Astrocyte (in vitro differentiated cells and primary cell): ENCODE measurements around the gene MICAL3. TPM values are rescaled to one million over a fixed set of nuclear protein-coding genes. Genes with fewer than 3 reads are reported as not detected.

Source experiments
- DNase-seq: peaks from one replicate; pipeline ENCODE4 v3.0.0-alpha.2; 2010; ENCODE audit warnings: low read depth
- FAIRE-seq: peaks from 2 replicates; lab custom pipeline; 2011; peaks lifted over from hg19 to GRCh38; lab: Jason Lieb, UNC
- H2AFZ ChIP-seq: 2 replicates; pipeline ENCODE4 v1.6.0; 2012; ENCODE audit warnings: low read depth, low read length, inconsistent platforms
- H3K27ac ChIP-seq: 2 replicates; pipeline ENCODE4 v1.5.1; 2011; ENCODE audit warnings: low read depth, low read length, inconsistent platforms
- H3K27me3 ChIP-seq: 2 replicates; pipeline ENCODE4 v1.6.0; 2011; ENCODE audit warnings: low read length, inconsistent platforms; ENCODE audit not compliant: insufficient read depth
- H3K36me3 ChIP-seq: 2 replicates; pipeline ENCODE4 v1.5.1; 2011; ENCODE audit warnings: low read length, inconsistent platforms; ENCODE audit not compliant: insufficient read depth
- H3K4me1 ChIP-seq: 2 replicates; pipeline ENCODE4 v1.5.1; 2011; ENCODE audit warnings: low read length, inconsistent platforms; ENCODE audit not compliant: insufficient read depth
- H3K4me2 ChIP-seq: 2 replicates; pipeline ENCODE4 v1.6.0; 2012; ENCODE audit warnings: low read length, inconsistent platforms
- H3K4me3 ChIP-seq: 2 replicates; pipeline ENCODE4 v1.5.1; 2011; ENCODE audit warnings: low read depth, mild to moderate bottlenecking, low read length, inconsistent platforms; ENCODE audit not compliant: insufficient read depth
- H3K79me2 ChIP-seq: 2 replicates; pipeline ENCODE4 v1.6.0; 2012; ENCODE audit warnings: mild to moderate bottlenecking, low read length, inconsistent platforms; ENCODE audit not compliant: insufficient read depth
- H3K9ac ChIP-seq: 2 replicates; pipeline ENCODE4 v1.6.0; 2012; ENCODE audit warnings: mild to moderate bottlenecking, low read length, inconsistent platforms
- H3K9me3 ChIP-seq: 2 replicates; pipeline ENCODE4 v1.5.1; 2012; ENCODE audit warnings: low read depth, mild to moderate bottlenecking, low read length, inconsistent platforms; ENCODE audit not compliant: insufficient read depth
- H4K20me1 ChIP-seq: 2 replicates; pipeline ENCODE4 v1.6.0; 2012; ENCODE audit warnings: low read length, inconsistent platforms; ENCODE audit not compliant: insufficient read depth
- H3K27ac Mint-ChIP-seq: one replicate; pipeline ENCODE4 v1.8.0; 2021; ENCODE audit warnings: mild to moderate bottlenecking, mixed read lengths; ENCODE audit not compliant: unreplicated experiment
- H3K27me3 Mint-ChIP-seq: one replicate; pipeline ENCODE4 v1.8.0; 2021; ENCODE audit warnings: low read depth, mixed read lengths; ENCODE audit not compliant: unreplicated experiment
- H3K36me3 Mint-ChIP-seq: one replicate; pipeline ENCODE4 v1.8.0; 2021; ENCODE audit warnings: low read depth, mixed read lengths; ENCODE audit not compliant: unreplicated experiment
- H3K4me1 Mint-ChIP-seq: one replicate; pipeline ENCODE4 v1.8.0; 2021; ENCODE audit warnings: low read depth, mixed read lengths; ENCODE audit not compliant: unreplicated experiment
- H3K4me3 Mint-ChIP-seq: one replicate; pipeline ENCODE4 v1.8.0; 2021; ENCODE audit warnings: mild to moderate bottlenecking, moderate library complexity, mixed read lengths; ENCODE audit not compliant: unreplicated experiment
- H3K9me3 Mint-ChIP-seq: one replicate; pipeline ENCODE4 v1.8.0; 2021; ENCODE audit warnings: mild to moderate bottlenecking, mixed read lengths; ENCODE audit not compliant: unreplicated experiment
- EZH2 ChIP-seq: IDR thresholded peaks from 2 replicates; pipeline ENCODE4 v1.6.1; 2012; ENCODE audit warnings: mild to moderate bottlenecking, low read length, inconsistent platforms; ENCODE audit not compliant: insufficient read depth
- total RNA-seq: library from RNA; stranded (reverse); gene quantifications from 2 replicates; pipeline ENCODE4 v1.2.1, GENCODE V29; 2021
- TF ChIP-seq, protein P1 (sequence below): IDR thresholded peaks from 2 replicates; pipeline ENCODE4 v1.5.1; 2011; ENCODE audit warnings: low read depth, mild to moderate bottlenecking, inconsistent platforms, low read length, moderate library complexity; ENCODE audit not compliant: insufficient read depth

MICAL3 gene
- total RNA-seq, 1 donor from 2014 or later: 113 TPM

DNA sequence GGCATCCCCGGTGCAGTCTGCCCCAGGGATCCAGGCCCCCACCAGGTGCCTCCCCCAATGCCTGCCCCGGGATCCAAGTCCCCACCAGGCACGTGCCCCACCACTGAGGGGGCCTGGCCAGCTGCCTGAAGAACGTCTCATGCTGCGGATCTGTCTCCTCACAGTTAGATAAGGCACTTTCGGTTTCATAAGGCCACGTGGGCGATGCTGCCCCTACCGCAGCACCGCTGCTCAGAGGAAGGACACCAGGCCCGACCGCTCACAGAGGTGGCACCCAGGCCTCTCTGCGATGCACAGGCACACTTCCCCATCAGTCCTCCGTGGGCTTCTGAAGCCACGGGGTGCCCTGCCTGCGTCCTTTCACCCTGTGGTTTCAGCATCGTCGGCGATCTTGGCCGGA lies 182.0 kb downstream of the MICAL3 start:
- H2AFZ ChIP-seq: no peak overlapping the region

DNA sequence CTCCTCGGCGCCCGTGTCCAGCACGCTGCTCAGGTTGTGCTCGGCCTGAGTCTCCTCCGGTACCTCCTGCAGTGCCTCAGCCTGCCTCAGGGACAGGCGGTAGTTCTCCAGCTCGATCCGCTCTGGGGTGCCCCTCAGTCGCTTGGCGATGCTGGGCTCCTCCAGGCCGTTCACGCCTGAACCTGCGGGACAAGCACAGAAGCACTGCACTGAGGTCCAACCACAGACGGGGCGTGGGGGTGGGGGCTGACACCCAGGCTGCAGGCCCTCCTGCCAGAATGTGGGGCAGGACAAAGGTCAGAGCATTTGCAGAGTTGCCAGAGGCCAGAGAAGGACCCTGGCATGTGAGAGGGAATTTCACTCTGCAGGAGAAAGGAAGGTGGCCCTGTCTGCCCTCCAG lies 182.5 kb downstream of the MICAL3 start:
- no peaks in the 10 kb centered on the region for H3K27me3 ChIP-seq
- Mint-ChIP-seq H3K9me3 (no peaks in the 10 kb centered on the region), H3K36me3 (peaks cover 20% of the 10 kb centered on the region), H3K4me1 (peaks cover 2% of the 10 kb centered on the region), H3K27ac (no peak overlapping the region), H3K27me3 (no peaks in the 10 kb centered on the region), H3K4me3 (no peak overlapping the region)
- TF ChIP-seq, protein P1, sequence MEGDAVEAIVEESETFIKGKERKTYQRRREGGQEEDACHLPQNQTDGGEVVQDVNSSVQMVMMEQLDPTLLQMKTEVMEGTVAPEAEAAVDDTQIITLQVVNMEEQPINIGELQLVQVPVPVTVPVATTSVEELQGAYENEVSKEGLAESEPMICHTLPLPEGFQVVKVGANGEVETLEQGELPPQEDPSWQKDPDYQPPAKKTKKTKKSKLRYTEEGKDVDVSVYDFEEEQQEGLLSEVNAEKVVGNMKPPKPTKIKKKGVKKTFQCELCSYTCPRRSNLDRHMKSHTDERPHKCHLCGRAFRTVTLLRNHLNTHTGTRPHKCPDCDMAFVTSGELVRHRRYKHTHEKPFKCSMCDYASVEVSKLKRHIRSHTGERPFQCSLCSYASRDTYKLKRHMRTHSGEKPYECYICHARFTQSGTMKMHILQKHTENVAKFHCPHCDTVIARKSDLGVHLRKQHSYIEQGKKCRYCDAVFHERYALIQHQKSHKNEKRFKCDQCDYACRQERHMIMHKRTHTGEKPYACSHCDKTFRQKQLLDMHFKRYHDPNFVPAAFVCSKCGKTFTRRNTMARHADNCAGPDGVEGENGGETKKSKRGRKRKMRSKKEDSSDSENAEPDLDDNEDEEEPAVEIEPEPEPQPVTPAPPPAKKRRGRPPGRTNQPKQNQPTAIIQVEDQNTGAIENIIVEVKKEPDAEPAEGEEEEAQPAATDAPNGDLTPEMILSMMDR: no peak
- no peak for TF ChIP-seq EZH2
- H3K4me2 ChIP-seq: no peak overlapping the region
- H3K4me1 ChIP-seq: no peaks in the 10 kb centered on the region
- H2AFZ ChIP-seq: no peak overlapping the region
- H3K36me3 ChIP-seq: no peaks in the 10 kb centered on the region
- no peak overlapping the region for H3K27ac ChIP-seq
- no peak overlapping the region for H3K9ac ChIP-seq
- H3K4me3 ChIP-seq: no peak overlapping the region
- FAIRE-seq (no peak), DNase-seq (no peak)
- H3K9me3 ChIP-seq: no peaks in the 10 kb centered on the region
- H3K79me2 ChIP-seq: no peaks in the 10 kb centered on the region
- peaks cover 6% of the 10 kb centered on the region for H4K20me1 ChIP-seq

More for the DNA sequence above, 182.0 kb downstream of the MICAL3 start:
- peaks cover 2% of the 10 kb centered on the region for H3K4me1 Mint-ChIP-seq
- Histone ChIP-seq H3K36me3 (no peaks in the 10 kb centered on the region), H3K4me2 (no peak overlapping the region), H3K27me3 (no peaks in the 10 kb centered on the region), H3K27ac (no peak overlapping the region), H3K9ac (no peak overlapping the region), H3K4me1 (no peaks in the 10 kb centered on the region), H3K79me2 (no peaks in the 10 kb centered on the region), H3K9me3 (no peaks in the 10 kb centered on the region), H3K4me3 (no peak overlapping the region), H4K20me1 (peaks cover 7% of the 10 kb centered on the region)
- H3K27ac Mint-ChIP-seq: no peak overlapping the region
- H3K4me3 Mint-ChIP-seq: no peak overlapping the region
- no peaks in the 10 kb centered on the region for H3K9me3 Mint-ChIP-seq
- TF ChIP-seq EZH2: no peak
- TF ChIP-seq, protein P1: no peak
- no peaks in the 10 kb centered on the region for H3K27me3 Mint-ChIP-seq
- no peak for DNase-seq
- H3K36me3 Mint-ChIP-seq: peaks cover 19% of the 10 kb centered on the region
- no peak for FAIRE-seq

DNA sequence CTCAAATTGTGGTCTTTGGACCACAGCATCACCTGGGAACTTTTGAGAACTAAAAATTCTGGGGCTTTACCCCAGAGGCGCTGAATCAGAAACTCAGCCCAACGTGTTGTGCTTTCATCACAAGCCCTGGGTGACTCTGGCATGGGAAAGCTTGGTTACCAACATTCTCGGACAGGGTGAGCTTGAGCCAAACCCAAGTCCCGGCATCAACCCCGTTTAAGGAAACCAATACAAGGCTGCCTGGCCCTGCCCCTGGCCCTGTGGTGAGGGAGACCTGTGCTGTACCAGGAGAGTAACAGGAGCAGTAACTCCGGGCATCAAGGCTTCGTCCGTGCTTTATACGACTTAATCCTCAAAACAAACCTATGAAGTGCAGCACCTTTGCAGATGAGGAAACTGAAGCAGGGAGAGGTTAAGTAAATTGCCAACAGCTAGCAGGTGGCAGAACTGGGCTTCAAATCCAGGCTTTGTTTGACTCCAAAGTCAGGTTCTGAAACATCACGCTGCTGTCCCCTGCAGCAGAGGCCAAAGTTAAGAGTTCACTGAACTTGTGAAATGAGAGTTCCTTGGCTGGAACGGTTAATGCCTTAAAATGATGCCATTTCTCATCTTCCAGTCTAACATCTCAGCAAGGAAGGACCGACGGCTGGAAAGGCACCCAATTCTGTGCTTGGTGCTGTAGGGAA lies 186.0 kb downstream of the MICAL3 start:
- H3K4me1 Mint-ChIP-seq: no peaks in the 10 kb centered on the region
- Histone ChIP-seq H4K20me1 (no peaks in the 10 kb centered on the region), H3K4me1 (no peaks in the 10 kb centered on the region), H3K4me3 (no peak overlapping the region), H3K36me3 (peaks cover 4% of the 10 kb centered on the region), H3K9me3 (no peaks in the 10 kb centered on the region), H3K4me2 (no peak overlapping the region), H3K27ac (no peak overlapping the region), H3K27me3 (no peaks in the 10 kb centered on the region), H3K9ac (no peak overlapping the region), H2AFZ (no peak overlapping the region), H3K79me2 (no peaks in the 10 kb centered on the region)
- H3K9me3 Mint-ChIP-seq: no peaks in the 10 kb centered on the region
- H3K27ac Mint-ChIP-seq: no peak overlapping the region
- TF ChIP-seq EZH2: no peak
- peaks cover 14% of the 10 kb centered on the region for H3K36me3 Mint-ChIP-seq
- DNase-seq (no peak), FAIRE-seq (no peak)
- no peaks in the 10 kb centered on the region for H3K27me3 Mint-ChIP-seq
- H3K4me3 Mint-ChIP-seq: no peak overlapping the region
